Psoas muscle (tissue), 8 donors: Measurements from ENCODE around the gene ITPK1. TPM values are rescaled to one million over a fixed set of nuclear protein-coding genes. Genes with fewer than 3 reads are reported as not detected.
A peak's percentile ranks its signal among the peaks of the same experiment; 100 is the strongest.

Source experiments
- ATAC-seq, 4 donors: fragments of 200-7000 bp; cut with Tn5 transposase; one replicate each; pipeline ENCODE4 v1.9.1; 2020; ENCODE audit warnings: moderate library complexity in 3 of 4, mild to moderate bottlenecking in 2 of 4
- DNase-seq, 2 donors: peaks; one replicate each; pipeline ENCODE4 v3.0.0-alpha.2; 2020
- H3K27ac ChIP-seq: fragments of 200-600 bp; one replicate; pipeline ENCODE4 v1.8.0; 2022
- H3K27me3 ChIP-seq, 3 donors: fragments of 200-600 bp in 1 of 3; one replicate each; pipeline versions ENCODE4 v1.6.1 to v1.8.0; 2013 to 2022; ENCODE audit warnings: low read length in 2 of 3, mild to moderate bottlenecking in 2 of 3, moderate library complexity in 1 of 3; ENCODE audit not compliant: insufficient read depth in 3 of 3
- H3K36me3 ChIP-seq, 2 donors: fragments of 200-600 bp in 1 of 2; one replicate each; pipeline versions ENCODE4 v1.6.1 to v1.8.0; 2013 to 2022; ENCODE audit warnings: low read depth in 1 of 2, mild to moderate bottlenecking in 1 of 2, moderate library complexity in 1 of 2; ENCODE audit not compliant: insufficient read depth in 1 of 2
- H3K4me1 ChIP-seq: fragments of 200-600 bp; one replicate; pipeline ENCODE4 v1.8.0; 2022
- H3K4me3 ChIP-seq: fragments of 200-600 bp; one replicate; pipeline ENCODE4 v1.8.0; 2022; ENCODE audit warnings: mild to moderate bottlenecking
- H3K9me3 ChIP-seq: fragments of 200-600 bp; one replicate; pipeline ENCODE4 v1.8.0; 2022
- WGBS, 3 donors: extraction: QIAGEN DNeasy Blood & Tissue Kit; methylation state at CpG; one replicate each; pipeline versions ENCODE4 v1.1.6 to v1.1.7; 2013; 5-methylcytosine and 5-hydroxymethylcytosine counted together
- intact Hi-C, 2 donors: fragments of 100-400 bp; cut with DNase I; formaldehyde crosslinking; loops; one replicate each; pipeline versions ENCODE4 v1.11.0 to v1.14.2; 2022
- polyA plus RNA-seq, 3 donors: library from polyadenylated mRNA; stranded (reverse); fragments of 200-250 nt; gene quantifications; one replicate each; pipeline ENCODE4 v1.2.3, GENCODE V29; 2013
- total RNA-seq, 4 donors: library from RNA; stranded (reverse); fragmentation: NEBNext Ultra II Directional in 2 of 4; extraction: Animal tissue kit (Norgen Biotek cat#: 25700) in 2 of 4; gene quantifications; one replicate each; pipeline versions ENCODE4 v1.2.1 to v1.2.4, GENCODE V29; 2021 to 2023
- TF ChIP-seq, protein P1 (sequence below): fragments of 200-600 bp; IDR thresholded peaks from one replicate; pipeline ENCODE4 v1.8.0; 2022; ENCODE audit warnings: antibody characterized with exemption
- donor health status: healthy with polysubstance abuse.
- donor health status: DM: no; HTN: no; CAD: no; lungs with moderate emphysema.
- donor health status: Bipolar disorder and iron deficiency.
- donor health status: healthy.
- donor health status: DM: yes; HTN: yes; CAD: no.
- donor health status: DM: no; HTN: no; CAD: no.
- donor health status: DM: no; HTN: no; CAD: no.
- donor health status: DM: yes; HTN: yes; CAD: no.

Gene ITPK1
- total and polyA plus RNA-seq, 7 donors, result 30.0 to 61.1 (median 42.7) TPM

DNA sequence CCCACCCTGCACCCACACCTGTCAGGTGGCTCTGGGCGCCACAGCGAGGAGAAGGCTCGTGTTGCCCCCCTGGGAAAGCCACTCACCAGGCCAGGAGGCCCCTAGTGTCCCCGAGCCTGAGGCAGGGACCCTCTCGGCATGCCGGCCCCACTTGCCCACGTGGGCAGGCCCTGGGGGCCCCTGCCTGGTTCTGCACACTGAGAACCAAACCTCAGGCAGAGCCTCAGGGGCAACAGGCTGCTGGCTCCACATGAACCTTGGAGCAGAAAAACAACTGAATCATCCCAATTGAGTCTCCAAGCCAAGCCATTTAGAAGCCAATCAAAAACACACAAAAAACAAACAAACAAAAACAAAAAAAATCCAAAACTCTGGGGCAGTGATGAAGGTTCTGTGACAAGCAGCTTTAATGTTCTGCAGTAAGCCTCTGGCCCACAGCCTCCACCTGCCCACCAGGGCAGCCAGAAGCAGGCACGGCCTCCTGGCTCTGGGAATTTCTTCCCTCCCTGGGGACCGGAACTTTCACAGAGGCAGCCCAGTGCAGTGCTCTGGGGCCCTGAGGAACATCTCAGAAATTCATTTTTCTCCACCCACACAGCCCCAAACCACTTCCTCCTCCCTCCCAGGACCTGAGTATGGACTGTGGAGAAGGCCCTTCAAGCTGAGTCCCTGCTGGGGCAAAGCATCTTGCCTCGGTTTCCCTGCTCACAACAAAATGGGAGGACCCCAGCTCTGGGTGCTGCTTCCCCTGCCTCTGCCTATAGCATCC is 102.6 kb downstream of the ITPK1 start:
- ATAC-seq, result no peak
- TF ChIP-seq, protein P1, sequence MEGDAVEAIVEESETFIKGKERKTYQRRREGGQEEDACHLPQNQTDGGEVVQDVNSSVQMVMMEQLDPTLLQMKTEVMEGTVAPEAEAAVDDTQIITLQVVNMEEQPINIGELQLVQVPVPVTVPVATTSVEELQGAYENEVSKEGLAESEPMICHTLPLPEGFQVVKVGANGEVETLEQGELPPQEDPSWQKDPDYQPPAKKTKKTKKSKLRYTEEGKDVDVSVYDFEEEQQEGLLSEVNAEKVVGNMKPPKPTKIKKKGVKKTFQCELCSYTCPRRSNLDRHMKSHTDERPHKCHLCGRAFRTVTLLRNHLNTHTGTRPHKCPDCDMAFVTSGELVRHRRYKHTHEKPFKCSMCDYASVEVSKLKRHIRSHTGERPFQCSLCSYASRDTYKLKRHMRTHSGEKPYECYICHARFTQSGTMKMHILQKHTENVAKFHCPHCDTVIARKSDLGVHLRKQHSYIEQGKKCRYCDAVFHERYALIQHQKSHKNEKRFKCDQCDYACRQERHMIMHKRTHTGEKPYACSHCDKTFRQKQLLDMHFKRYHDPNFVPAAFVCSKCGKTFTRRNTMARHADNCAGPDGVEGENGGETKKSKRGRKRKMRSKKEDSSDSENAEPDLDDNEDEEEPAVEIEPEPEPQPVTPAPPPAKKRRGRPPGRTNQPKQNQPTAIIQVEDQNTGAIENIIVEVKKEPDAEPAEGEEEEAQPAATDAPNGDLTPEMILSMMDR, result no peak

GRCh38 chr14:93012506-93012905 is 103.2 kb downstream of the ITPK1 start:
- no peaks in the 10 kb centered on the region for H3K9me3 ChIP-seq
- H3K36me3 ChIP-seq, result no peaks in the 10 kb centered on the region
- intact Hi-C loops, result no loop called here
- 55 to 82% (median 63%) methylated on average over 7 of the region's 7 CpGs for WGBS, 3 donors
- ATAC-seq (no peak), DNase-seq (no peak)
- no peak overlapping the region for H3K27ac ChIP-seq
- no peaks in the 10 kb centered on the region for H3K27me3 ChIP-seq
- TF ChIP-seq, protein P1, result no peak
- H3K4me1 ChIP-seq, result peaks cover 58% of the 10 kb centered on the region
- no peak overlapping the region for H3K4me3 ChIP-seq

More for the DNA sequence above, 102.6 kb downstream of the ITPK1 start:
- Histone ChIP-seq H3K4me3 (no peak overlapping the region), H3K27ac (no peak overlapping the region), H3K9me3 (no peaks in the 10 kb centered on the region), H3K27me3 (no peaks in the 10 kb centered on the region), H3K4me1 (peaks cover 58% of the 10 kb centered on the region), H3K36me3 (no peaks in the 10 kb centered on the region)
- DNase-seq, result no peak
- 59 to 72% (median 62%) methylated on average over 10 of the region's 10 CpGs for WGBS, 3 donors
- intact Hi-C loops, result no loop called here

DNA sequence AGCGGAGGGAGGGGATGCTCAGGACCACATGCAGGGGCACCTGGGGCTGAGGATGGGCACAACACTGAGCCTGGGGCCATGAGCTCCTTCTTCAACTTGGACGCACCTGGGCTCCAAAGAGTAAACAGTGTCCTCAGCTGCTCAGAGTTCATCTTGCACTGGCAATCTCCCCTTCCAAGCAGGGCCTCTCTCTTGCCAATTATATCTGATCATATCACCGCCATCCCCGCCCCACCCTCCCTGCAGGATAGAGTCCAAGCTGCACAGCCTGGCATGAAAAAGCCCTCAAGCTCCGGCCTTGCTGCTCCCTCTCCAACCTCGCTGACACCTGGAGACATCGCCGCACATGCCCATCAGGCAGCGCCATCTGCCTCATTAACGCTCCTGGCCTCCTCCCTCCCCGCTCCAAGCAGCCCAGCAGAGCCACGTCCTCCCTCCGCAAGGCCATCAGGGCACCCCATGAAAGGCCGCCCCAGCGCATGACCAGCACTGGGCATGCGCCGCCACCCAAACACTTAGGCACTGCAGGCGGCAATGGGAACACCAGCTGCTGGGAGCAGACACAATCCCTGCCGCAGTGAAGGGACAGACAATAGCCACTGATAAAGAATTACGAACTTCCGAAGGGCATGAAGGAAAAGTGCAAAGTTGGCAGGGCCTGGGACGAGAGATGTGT is 103.9 kb downstream of the ITPK1 start:
- H3K36me3 ChIP-seq, result no peaks in the 10 kb centered on the region

GRCh38 chr14:93011141-93011529 is 104.6 kb downstream of the ITPK1 start:
- 60 to 71% (median 66%) methylated on average over 10 of the region's 10 CpGs for WGBS, 3 donors
- Histone ChIP-seq H3K27me3 (no peaks in the 10 kb centered on the region), H3K36me3 (no peaks in the 10 kb centered on the region), H3K9me3 (no peaks in the 10 kb centered on the region), H3K4me1 (peaks cover 52% of the 10 kb centered on the region), H3K4me3 (no peak overlapping the region), H3K27ac (no peak overlapping the region)
- ATAC-seq (no peak), DNase-seq (no peak)
- intact Hi-C loops, result no loop called here
- TF ChIP-seq, protein P1, result no peak

More for the DNA sequence above, 103.9 kb downstream of the ITPK1 start:
- peaks cover 58% of the 10 kb centered on the region for H3K4me1 ChIP-seq
- intact Hi-C loops, result no loop called here
- DNase-seq, result no peak
- H3K27ac ChIP-seq, result no peak overlapping the region
- H3K27me3 ChIP-seq, result no peaks in the 10 kb centered on the region
- peak; percentile 25 to 67 (median 52) for ATAC-seq
- no peak overlapping the region for H3K4me3 ChIP-seq
- TF ChIP-seq, protein P1, result no peak
- no peaks in the 10 kb centered on the region for H3K9me3 ChIP-seq
- 42 to 68% (median 44%) methylated on average over 22 of the region's 22 CpGs for WGBS, 3 donors
